ENCODE measurements around the gene POLR1C.
"Not testable (repeated sequence)": the region's sequence is repeated elsewhere in the genome, so short reads cannot be mapped to it uniquely, and the experiment has no call there.

Gene POLR1C

DNA sequence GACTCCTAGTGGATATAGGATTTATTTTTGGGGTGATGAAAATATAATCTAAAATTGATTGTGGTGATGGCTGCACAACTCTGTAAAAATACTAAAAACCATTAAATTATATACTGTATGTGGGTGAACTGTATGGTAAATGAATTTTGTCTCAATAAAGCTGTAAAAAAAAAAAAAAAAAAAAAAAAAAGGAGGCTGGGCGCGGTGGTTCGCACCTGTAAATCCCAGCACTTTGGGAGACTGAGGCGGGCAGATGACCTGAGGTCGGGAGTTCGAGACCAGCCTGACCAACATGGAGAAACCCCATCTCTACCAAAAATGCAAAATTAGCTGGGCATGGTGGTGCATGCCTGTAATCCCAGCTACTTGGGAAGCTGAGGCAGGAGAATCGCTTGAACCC lies 40.7 kb downstream of the POLR1C start:
- not testable (repeated sequence) for H3K27ac ChIP-seq (ENCODE audit: low read depth in 2 of 2, low read length in 2 of 2); H3K4me3 ChIP-seq (ENCODE audit: low read length in 2 of 2); H3K27me3 ChIP-seq (ENCODE audit: control insufficient read depth in 2 of 2, insufficient read depth in 2 of 2, low read length in 2 of 2); H3K9me3 ChIP-seq (ENCODE audit: control insufficient read depth in 2 of 2, low read length in 2 of 2); H3K4me1 ChIP-seq (ENCODE audit: control insufficient read depth in 2 of 2, insufficient read depth in 2 of 2, low read length in 2 of 2); H3K9ac ChIP-seq (ENCODE audit: low read depth in 1 of 2, low read length in 2 of 2)
- H3K36me3 ChIP-seq (ENCODE audit: control insufficient read depth in 2 of 2, insufficient read depth in 2 of 2, low read length in 2 of 2) = peaks cover 46 to 71% of the 10 kb centered on the region in 2 donors

DNA sequence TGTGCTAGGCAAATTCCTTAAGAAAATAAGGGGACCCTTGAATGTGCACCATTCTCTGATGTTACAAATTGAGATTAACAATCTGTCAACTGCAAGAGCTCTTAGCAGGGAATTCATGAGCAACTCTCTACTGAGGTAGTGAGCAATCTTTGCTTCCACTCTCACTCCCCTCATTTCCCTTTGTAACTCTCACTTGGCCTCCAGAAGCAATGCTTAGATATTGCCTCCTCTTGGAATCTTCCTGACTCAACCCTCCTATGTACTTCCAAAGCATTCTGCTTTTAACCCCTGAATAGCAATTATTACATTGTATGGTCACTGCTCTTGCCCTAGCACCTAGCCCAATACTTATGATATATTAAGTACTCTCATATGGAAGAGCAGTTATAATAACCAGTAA lies 42.4 kb downstream of the POLR1C start:
- H3K36me3 ChIP-seq (ENCODE audit: control insufficient read depth in 2 of 2, insufficient read depth in 2 of 2, low read length in 2 of 2) = peaks cover 48 to 70% of the 10 kb centered on the region in 2 donors
- no peak overlapping the region for H3K4me3 ChIP-seq (ENCODE audit: low read length in 2 of 2)
- H3K4me1 ChIP-seq (ENCODE audit: control insufficient read depth in 2 of 2, insufficient read depth in 2 of 2, low read length in 2 of 2) = no peaks in the 10 kb centered on the region
- no peaks in the 10 kb centered on the region for H3K27me3 ChIP-seq (ENCODE audit: control insufficient read depth in 2 of 2, insufficient read depth in 2 of 2, low read length in 2 of 2)
- no peak overlapping the region for H3K9ac ChIP-seq (ENCODE audit: low read depth in 1 of 2, low read length in 2 of 2)
- no peaks in the 10 kb centered on the region for H3K9me3 ChIP-seq (ENCODE audit: control insufficient read depth in 2 of 2, low read length in 2 of 2)
- no peak overlapping the region for H3K27ac ChIP-seq (ENCODE audit: low read depth in 2 of 2, low read length in 2 of 2)

DNA sequence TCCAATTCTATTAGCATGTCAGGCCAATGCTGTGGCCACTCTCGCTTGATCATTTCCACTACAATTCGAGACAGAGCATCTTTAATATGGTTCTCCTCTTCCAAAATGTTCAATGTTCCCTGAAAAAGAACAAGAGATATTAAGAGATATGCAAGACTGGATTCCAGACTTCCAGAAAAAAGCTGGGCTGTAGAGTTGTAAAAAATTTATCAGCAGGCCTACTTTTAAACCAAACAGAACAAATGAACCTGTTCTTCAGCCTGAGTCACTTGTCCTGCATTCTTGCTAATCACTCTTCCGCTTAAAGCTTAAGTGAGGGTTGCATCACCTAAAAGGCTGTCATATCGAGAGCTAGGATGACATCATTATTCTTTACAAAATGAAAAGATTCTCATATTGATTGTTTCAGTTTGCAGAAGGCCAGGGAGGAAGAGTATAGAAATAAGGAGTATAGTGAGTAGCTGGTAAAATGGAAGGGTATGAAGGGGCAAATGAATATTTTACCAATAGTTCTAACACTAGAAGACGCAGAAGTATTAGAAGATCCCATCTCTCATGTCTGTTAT lies 54.1 kb downstream of the POLR1C start:
- Histone ChIP-seq H3K4me1 (ENCODE audit: control insufficient read depth in 2 of 2, insufficient read depth in 2 of 2, low read length in 2 of 2) (peaks cover 0 to 11% of the 10 kb centered on the region in 2 donors), H3K36me3 (ENCODE audit: control insufficient read depth in 2 of 2, insufficient read depth in 2 of 2, low read length in 2 of 2) (peaks cover 19 to 41% of the 10 kb centered on the region in 2 donors)

More for the DNA sequence above, 54.1 kb downstream of the POLR1C start:
- Histone ChIP-seq H3K27me3 (ENCODE audit: control insufficient read depth in 2 of 2, insufficient read depth in 2 of 2, low read length in 2 of 2) (no peaks in the 10 kb centered on the region), H3K9me3 (ENCODE audit: control insufficient read depth in 2 of 2, low read length in 2 of 2) (no peaks in the 10 kb centered on the region), H3K27ac (ENCODE audit: low read depth in 2 of 2, low read length in 2 of 2) (no peak overlapping the region), H3K9ac (ENCODE audit: low read depth in 1 of 2, low read length in 2 of 2) (no peak overlapping the region), H3K4me3 (ENCODE audit: low read length in 2 of 2) (no peak overlapping the region)

Measured in mucosa of rectum (tissue), 2 donors.